GM19395 (cell line): ENCODE data around the gene ARHGAP21.

Experiments used
- ATAC-seq: cut with Tn5 transposase; IDR thresholded peaks from one replicate; pipeline ENCODE4 v1.9.1; 2021; ENCODE audit warnings: mild to moderate bottlenecking, moderate library complexity; ENCODE audit not compliant: unreplicated experiment

Gene ARHGAP21

GRCh38 chr10:24579906-24580305, 143.8 kb downstream of the ARHGAP21 start:
- no peak for ATAC-seq

- no peak for ATAC-seq
Measured at GRCh38 chr10:24579448-24579847, 144.2 kb downstream of the ARHGAP21 start.

DNA sequence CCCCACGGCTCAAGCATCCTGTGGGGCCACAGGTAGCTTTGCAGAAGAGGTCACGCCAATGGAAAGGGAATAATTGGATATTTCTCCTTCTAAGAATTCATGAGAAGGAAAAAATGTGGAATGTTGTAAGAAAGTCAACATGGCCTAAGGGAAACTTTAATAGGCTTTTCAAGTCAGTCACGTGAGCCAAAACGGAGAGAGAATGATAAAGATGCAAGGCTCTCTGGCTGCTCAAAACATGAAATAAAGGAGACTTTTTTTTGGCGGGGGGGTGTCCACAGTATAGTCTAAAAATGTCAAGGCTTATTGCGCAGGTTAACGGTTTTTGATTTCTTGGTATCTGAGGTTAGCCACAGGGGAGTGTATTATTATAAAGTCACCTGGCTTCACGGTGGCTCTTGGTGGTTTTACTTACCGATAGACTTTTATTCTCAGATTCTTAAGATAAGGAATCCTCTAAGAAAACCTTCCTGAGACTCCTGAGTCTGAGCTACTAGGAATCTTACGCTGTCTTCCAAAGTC, 148.1 kb downstream of the ARHGAP21 start:
- no peak for ATAC-seq

GRCh38 chr10:24574578-24575155, 149.0 kb downstream of the ARHGAP21 start:
- ATAC-seq = no peak

DNA sequence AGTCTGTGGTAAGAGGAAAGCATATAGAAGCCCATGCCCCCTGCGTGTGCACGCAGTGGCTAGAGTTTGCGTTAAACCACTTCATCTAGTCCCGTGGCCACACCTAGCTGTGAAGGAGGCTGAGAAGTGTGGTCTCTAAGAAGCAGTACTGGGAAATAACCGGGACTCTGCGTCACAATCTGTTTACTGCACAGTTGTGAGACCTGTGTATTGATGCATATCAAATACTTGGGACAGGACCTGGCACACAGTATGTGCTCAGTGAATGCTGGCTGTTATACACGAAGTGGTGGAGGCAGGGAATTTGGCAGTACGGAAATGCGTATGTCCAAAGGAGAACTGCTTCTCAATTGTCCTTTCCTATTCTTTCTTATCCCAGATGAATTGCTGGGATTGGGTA, 149.5 kb downstream of the ARHGAP21 start:
- no peak for ATAC-seq

DNA sequence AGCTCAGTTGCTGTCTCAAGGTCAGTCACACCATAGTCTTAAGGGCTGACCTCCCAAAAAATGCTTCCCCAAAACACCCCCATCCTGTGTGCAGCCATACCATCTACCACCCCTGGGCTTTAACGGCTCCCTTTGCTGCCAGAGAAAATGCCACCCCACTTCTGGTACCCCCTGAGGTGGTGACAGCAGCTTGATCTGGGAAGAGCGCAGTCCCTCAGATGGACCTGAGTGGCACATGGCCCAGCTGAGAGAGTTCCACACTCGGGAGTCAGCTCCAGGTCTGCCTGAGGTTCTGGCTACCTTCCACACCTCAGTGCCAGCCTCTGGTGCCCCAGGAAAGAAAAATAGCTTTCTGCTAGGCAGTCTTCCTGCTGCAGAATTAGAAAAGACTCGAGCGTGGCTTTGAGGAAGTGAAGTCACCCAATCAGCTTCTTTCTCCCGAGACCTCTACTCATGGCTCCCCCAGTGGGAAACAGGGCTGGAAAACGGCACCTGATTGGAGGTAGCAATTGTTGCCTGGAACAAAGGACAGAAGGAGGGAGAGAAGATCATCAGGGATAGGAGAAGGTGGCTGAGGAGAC, 151.7 kb downstream of the ARHGAP21 start:
- ATAC-seq = no peak

- no peak for ATAC-seq
Measured at GRCh38 chr10:24570658-24571426, 152.8 kb downstream of the ARHGAP21 start.

- no peak for ATAC-seq
Measured at GRCh38 chr10:24569828-24570657, 153.6 kb downstream of the ARHGAP21 start.

GRCh38 chr10:24569330-24569796, 154.3 kb downstream of the ARHGAP21 start:
- no peak for ATAC-seq

DNA sequence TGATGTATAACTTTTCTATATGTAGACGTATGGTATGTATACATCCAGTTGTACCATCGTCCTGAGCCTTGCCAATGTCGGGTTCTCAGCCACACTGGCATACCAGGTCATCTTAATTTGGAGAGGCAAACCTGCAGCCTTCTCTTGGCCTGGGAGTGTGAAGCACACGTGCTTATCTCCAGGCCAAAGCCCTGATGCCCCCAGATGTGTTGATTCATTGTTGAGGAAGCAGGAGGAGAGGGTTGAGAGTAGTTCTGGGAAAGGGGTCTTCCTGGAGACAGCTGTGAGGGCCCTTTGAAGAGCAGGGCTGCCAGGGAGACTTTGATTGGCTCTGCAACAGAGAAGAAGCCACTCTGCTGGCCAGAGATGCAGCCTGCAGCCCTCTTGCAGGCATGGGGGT, 155.6 kb downstream of the ARHGAP21 start:
- ATAC-seq = no peak

- no peak for ATAC-seq
Measured at GRCh38 chr10:24561453-24561852, 162.2 kb downstream of the ARHGAP21 start.

GRCh38 chr10:24556750-24557742, 166.6 kb downstream of the ARHGAP21 start:
- ATAC-seq = no peak

DNA sequence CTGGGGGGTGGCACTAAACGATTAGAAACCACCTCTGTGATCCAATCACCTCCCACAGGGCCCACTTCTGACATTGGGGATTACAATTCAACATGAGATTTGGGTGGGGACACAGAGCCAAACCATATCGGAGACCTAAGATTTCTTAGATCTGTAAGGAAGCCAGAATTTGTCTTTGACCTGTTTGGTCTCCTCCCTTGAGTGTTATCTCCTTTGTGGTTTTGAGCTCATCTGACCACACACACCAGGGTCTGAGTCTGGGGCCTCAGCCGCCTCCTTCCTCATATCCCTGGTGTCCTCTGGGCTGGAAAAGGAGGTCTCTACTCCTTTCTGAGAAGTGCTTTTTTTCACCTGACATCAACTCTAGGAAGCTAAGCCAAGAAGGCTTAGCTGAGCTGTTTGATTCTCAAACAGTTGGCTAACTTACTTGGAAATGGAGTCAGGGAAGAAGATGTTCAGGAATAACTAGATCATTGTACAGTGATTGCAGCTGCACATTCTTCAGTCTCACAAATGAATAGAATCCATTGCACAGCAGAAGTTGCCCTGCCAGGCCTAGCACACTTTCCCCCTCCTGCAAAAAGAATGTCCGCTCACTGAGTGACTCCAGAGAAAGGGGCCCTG, 167.4 kb downstream of the ARHGAP21 start:
- no peak for ATAC-seq

DNA sequence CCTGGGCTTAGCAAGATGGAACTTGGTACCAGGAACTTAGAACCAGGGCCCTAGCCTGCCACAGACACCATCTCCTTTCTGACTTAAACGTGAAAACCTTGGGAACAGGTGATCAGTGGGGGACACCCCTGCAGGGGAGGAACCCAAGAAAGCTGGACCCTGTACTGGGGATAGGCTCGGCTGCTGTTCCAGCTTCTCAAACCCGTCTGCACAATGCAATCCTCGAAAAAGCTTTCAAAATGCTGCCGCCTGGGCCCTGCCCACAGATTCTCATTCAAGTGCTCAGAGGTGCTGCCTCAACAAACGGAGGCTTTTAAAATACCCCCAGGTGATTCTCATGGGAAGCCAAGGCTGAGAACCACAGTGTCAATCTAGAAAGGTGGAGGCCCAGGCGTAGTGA, 169.7 kb downstream of the ARHGAP21 start:
- ATAC-seq = no peak

GRCh38 chr10:24553051-24553612, 170.6 kb downstream of the ARHGAP21 start:
- no peak for ATAC-seq

GRCh38 chr10:24552346-24553016, 171.2 kb downstream of the ARHGAP21 start:
- peak; percentile 42 for ATAC-seq

DNA sequence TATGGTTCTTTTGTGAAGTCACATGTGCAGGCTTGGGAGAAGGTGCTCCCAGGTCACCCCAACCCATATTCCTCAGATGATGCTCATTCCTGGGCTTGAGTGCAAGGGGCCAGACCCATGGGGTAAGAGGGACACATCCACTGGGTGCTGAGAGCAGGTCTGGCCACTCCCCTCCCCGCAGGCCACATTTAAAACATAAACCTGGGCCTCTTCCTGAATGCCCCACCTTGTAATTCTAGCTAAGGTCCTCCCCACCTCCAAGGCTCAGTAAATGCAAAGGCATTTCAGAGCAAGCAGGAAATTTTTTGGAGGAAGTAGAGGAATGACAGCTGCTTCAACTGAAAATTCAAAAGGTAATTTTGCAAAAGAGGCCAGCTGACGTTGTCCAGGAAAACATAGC, 172.5 kb downstream of the ARHGAP21 start:
- no peak for ATAC-seq

- no peak for ATAC-seq
Measured at GRCh38 chr10:24550680-24551079, 173.0 kb downstream of the ARHGAP21 start.

GRCh38 chr10:24545585-24545984, 178.1 kb downstream of the ARHGAP21 start:
- no peak for ATAC-seq
